ENCODE measurements around the gene EPN2. TPM values are rescaled to one million over a fixed set of nuclear protein-coding genes. Genes with fewer than 3 reads are reported as not detected.

The EPN2 gene
- total and polyA plus RNA-seq, 2 donors from 2014 or later: 18.0 to 45.4 TPM

DNA sequence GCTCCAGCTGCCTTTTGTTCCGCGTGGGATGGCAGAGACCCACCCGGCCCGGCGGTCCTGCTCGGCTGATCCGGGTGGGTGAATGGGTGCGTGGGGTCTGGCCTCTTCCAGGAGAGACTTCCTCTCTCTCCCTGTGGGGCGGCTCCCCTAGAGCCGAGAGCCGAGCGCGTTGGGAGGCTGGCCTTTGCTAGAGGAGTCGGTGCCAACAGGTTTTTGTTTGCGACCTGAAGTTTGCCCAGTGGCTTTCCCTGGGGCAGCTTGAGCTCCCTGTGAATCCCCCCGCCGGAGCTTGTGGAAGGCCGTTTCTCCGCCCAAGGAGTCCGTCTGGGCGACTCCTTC, 970 bp downstream of the EPN2 start:
- intact Hi-C loops (cut with DNase I): no loop called here
- Histone ChIP-seq H3K36me3 (ENCODE audit: control insufficient read depth in 2 of 3, insufficient read depth in 3 of 3, low read length in 3 of 3) (no peaks in the 10 kb centered on the region), H3K9ac (ENCODE audit: low read length in 3 of 3) (peak overlapping the region; percentile 8 to 91 (median 61)), H3K4me1 (ENCODE audit: control insufficient read depth in 2 of 3, insufficient read depth in 2 of 3, low read depth in 1 of 3, low read length in 3 of 3) (peaks cover 0 to 9% (median 0%) of the 10 kb centered on the region in 3 donors), H3K27ac (ENCODE audit: low read depth in 2 of 2, low read length in 2 of 2) (peak overlapping the region; percentile 69 to 87), H3K27me3 (ENCODE audit: control insufficient read depth, insufficient read depth, low read length) (no peaks in the 10 kb centered on the region), H3K4me3 (ENCODE audit: low read length in 3 of 3) (peak overlapping the region; percentile 67 to 85 (median 77)), H3K9me3 (ENCODE audit: control insufficient read depth in 2 of 3, insufficient read depth in 1 of 3, low read length in 3 of 3) (no peaks in the 10 kb centered on the region)
- TF ChIP-seq, protein P1, sequence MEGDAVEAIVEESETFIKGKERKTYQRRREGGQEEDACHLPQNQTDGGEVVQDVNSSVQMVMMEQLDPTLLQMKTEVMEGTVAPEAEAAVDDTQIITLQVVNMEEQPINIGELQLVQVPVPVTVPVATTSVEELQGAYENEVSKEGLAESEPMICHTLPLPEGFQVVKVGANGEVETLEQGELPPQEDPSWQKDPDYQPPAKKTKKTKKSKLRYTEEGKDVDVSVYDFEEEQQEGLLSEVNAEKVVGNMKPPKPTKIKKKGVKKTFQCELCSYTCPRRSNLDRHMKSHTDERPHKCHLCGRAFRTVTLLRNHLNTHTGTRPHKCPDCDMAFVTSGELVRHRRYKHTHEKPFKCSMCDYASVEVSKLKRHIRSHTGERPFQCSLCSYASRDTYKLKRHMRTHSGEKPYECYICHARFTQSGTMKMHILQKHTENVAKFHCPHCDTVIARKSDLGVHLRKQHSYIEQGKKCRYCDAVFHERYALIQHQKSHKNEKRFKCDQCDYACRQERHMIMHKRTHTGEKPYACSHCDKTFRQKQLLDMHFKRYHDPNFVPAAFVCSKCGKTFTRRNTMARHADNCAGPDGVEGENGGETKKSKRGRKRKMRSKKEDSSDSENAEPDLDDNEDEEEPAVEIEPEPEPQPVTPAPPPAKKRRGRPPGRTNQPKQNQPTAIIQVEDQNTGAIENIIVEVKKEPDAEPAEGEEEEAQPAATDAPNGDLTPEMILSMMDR (IDR thresholded peaks at IDR 0.05; ENCODE audit: borderline replicate concordance, extremely low read depth, insufficient read depth): no peak
- no peak for FAIRE-seq
- DNase-seq: peak in 3 of 5 donors; percentile 51 to 82 (median 56)

DNA sequence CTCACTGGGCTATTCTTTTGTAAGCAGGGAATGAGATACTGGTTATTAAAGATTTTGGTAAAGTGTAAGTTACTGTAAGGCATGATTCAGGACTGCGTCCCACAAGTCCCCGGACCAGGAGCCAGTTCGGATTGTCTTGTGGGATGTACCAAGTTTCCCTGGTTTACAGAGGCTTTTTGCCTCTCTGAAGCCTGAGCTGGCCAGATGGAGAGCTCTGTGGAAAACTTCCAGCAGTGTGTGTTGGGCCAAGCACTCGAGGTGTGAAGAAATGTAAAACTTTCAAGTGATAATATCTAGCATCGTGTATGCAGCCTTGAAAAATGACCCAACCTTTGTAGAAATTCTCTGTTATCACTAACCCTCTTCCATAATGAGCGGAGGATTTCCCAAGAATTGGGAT, 2.4 kb downstream of the EPN2 start:
- Histone ChIP-seq H3K9me3 (ENCODE audit: control insufficient read depth in 2 of 3, insufficient read depth in 1 of 3, low read length in 3 of 3) (no peaks in the 10 kb centered on the region), H3K9ac (ENCODE audit: low read length in 3 of 3) (no peak overlapping the region), H3K36me3 (ENCODE audit: control insufficient read depth in 2 of 3, insufficient read depth in 3 of 3, low read length in 3 of 3) (no peaks in the 10 kb centered on the region), H3K27me3 (ENCODE audit: control insufficient read depth, insufficient read depth, low read length) (no peaks in the 10 kb centered on the region), H3K27ac (ENCODE audit: low read depth in 2 of 2, low read length in 2 of 2) (no peak overlapping the region), H3K4me3 (ENCODE audit: low read length in 3 of 3) (no peak overlapping the region), H3K4me1 (ENCODE audit: control insufficient read depth in 2 of 3, insufficient read depth in 2 of 3, low read depth in 1 of 3, low read length in 3 of 3) (peaks cover 0 to 9% (median 0%) of the 10 kb centered on the region in 3 donors)
- DNase-seq: no peak
- no peak for FAIRE-seq
- intact Hi-C loops (cut with DNase I): no loop called here
- TF ChIP-seq, protein P1 (IDR thresholded peaks at IDR 0.05; ENCODE audit: borderline replicate concordance, extremely low read depth, insufficient read depth): no peak

DNA sequence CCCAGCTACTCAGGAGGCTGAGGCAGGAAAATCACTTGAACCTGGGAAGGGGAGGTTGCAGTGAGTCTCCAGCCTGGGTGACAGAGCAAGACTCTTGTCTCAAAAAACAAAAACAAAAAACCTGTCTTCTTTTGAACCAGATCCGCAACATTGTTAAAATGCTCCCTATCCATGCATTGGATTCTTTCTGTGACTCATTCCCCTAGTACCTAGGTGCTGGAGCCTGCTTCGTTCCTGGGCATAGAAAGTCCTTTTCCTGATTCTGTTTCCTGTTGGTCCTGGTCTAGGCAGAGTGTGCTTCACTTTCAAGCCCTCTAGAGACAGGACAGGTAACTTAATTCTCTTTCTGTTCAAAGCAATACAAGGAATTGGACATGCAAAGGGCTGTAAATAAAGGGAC, 5.2 kb downstream of the EPN2 start:
- DNase-seq: peak in 1 of 5 donors; percentile 25
- intact Hi-C loops (cut with DNase I): no loop called here
- FAIRE-seq: no peak
- Histone ChIP-seq H3K36me3 (ENCODE audit: control insufficient read depth in 2 of 3, insufficient read depth in 3 of 3, low read length in 3 of 3) (no peaks in the 10 kb centered on the region), H3K27me3 (ENCODE audit: control insufficient read depth, insufficient read depth, low read length) (no peaks in the 10 kb centered on the region), H3K9me3 (ENCODE audit: control insufficient read depth in 2 of 3, insufficient read depth in 1 of 3, low read length in 3 of 3) (no peaks in the 10 kb centered on the region), H3K27ac (ENCODE audit: low read depth in 2 of 2, low read length in 2 of 2) (no peak overlapping the region), H3K4me1 (ENCODE audit: control insufficient read depth in 2 of 3, insufficient read depth in 2 of 3, low read depth in 1 of 3, low read length in 3 of 3) (peaks cover 0 to 12% (median 4%) of the 10 kb centered on the region in 3 donors), H3K9ac (ENCODE audit: low read length in 3 of 3) (no peak overlapping the region), H3K4me3 (ENCODE audit: low read length in 3 of 3) (no peak overlapping the region)
- TF ChIP-seq, protein P1 (IDR thresholded peaks at IDR 0.05; ENCODE audit: borderline replicate concordance, extremely low read depth, insufficient read depth): no peak

DNA sequence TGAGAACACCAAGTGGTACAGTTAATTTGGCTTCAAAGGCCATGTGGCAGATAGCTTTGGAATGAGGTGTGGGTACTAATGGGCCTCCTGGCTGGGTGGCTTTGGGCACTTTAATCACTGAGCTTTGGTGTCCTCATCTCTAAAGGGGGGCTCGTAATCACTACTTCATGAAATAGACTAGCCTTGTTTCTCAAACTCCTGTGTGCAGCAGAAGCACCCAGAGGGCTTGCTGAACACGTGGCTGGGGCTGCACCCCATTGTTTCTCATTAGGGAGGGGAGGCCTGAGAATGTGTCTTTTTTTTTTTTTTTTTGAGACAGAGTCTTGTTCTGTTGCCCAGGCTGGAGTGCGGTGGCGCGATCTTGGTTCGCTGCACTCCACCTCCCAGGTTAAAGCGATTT, 5.8 kb downstream of the EPN2 start:
- H3K4me3 ChIP-seq (ENCODE audit: low read length in 3 of 3): no peak overlapping the region
- no peaks in the 10 kb centered on the region for H3K27me3 ChIP-seq (ENCODE audit: control insufficient read depth, insufficient read depth, low read length)
- TF ChIP-seq, protein P1 (IDR thresholded peaks at IDR 0.05; ENCODE audit: borderline replicate concordance, extremely low read depth, insufficient read depth): no peak
- H3K27ac ChIP-seq (ENCODE audit: low read depth in 2 of 2, low read length in 2 of 2): no peak overlapping the region
- H3K4me1 ChIP-seq (ENCODE audit: control insufficient read depth in 2 of 3, insufficient read depth in 2 of 3, low read depth in 1 of 3, low read length in 3 of 3): peaks cover 0 to 12% (median 6%) of the 10 kb centered on the region in 3 donors
- intact Hi-C loops (cut with DNase I): no loop called here
- no peak overlapping the region for H3K9ac ChIP-seq (ENCODE audit: low read length in 3 of 3)
- no peaks in the 10 kb centered on the region for H3K36me3 ChIP-seq (ENCODE audit: control insufficient read depth in 2 of 3, insufficient read depth in 3 of 3, low read length in 3 of 3)
- H3K9me3 ChIP-seq (ENCODE audit: control insufficient read depth in 2 of 3, insufficient read depth in 1 of 3, low read length in 3 of 3): no peaks in the 10 kb centered on the region
- FAIRE-seq (no peak), DNase-seq (no peak)

Measured in kidney (tissue), 14 donors.